Smooth muscle cell (in vitro differentiated cells): ENCODE data around the gene MYH7B. TPM values are rescaled to one million over a fixed set of nuclear protein-coding genes. Genes with fewer than 3 reads are reported as not detected.

ENCODE experiments used
- DNase-seq: peaks from one replicate; lab custom pipeline; 2025; ENCODE audit not compliant: unreplicated experiment; lab: John Stamatoyannopoulos, UW
- H2AFZ ChIP-seq: fragments of 200-600 bp; sonication (generic); 2 replicates; pipeline ENCODE4 v1.6.0; 2016; ENCODE audit warnings: antibody characterized with exemption, low read depth, mild to moderate bottlenecking
- H3F3A ChIP-seq: fragments of 200-600 bp; sonication (generic); 2 replicates; pipeline ENCODE4 v1.6.0; 2017; ENCODE audit warnings: antibody characterized with exemption, low read depth
- H3K27ac ChIP-seq: fragments of 200-600 bp; sonication (generic); 2 replicates; pipeline ENCODE4 v1.5.1; 2016; ENCODE audit warnings: low read depth, mild to moderate bottlenecking
- H3K27me3 ChIP-seq: fragments of 200-600 bp; sonication (generic); 2 replicates; pipeline ENCODE4 v1.6.1; 2016; ENCODE audit warnings: low read depth, mild to moderate bottlenecking
- H3K36me3 ChIP-seq: fragments of 200-600 bp; sonication (generic); 2 replicates; pipeline ENCODE4 v1.5.1; 2016; ENCODE audit warnings: low read depth
- H3K4me1 ChIP-seq: fragments of 200-600 bp; sonication (generic); 2 replicates; pipeline ENCODE4 v1.5.1; 2016; ENCODE audit warnings: low read depth
- H3K4me2 ChIP-seq: fragments of 200-600 bp; sonication (generic); 2 replicates; pipeline ENCODE4 v1.6.0; 2016; ENCODE audit warnings: mild to moderate bottlenecking
- H3K4me3 ChIP-seq: fragments of 200-600 bp; sonication (generic); 2 replicates; pipeline ENCODE4 v1.5.1; 2016; ENCODE audit warnings: mild to moderate bottlenecking
- H3K79me2 ChIP-seq: fragments of 200-600 bp; sonication (generic); 2 replicates; pipeline ENCODE4 v1.6.0; 2016; ENCODE audit warnings: low read depth, mild to moderate bottlenecking
- H3K9ac ChIP-seq: fragments of 200-600 bp; sonication (generic); 2 replicates; pipeline ENCODE4 v1.6.0; 2016; ENCODE audit warnings: low read depth
- H3K9me3 ChIP-seq: fragments of 200-600 bp; sonication (generic); replicated peaks from 2 replicates; pipeline ENCODE4 v1.5.1; 2016; ENCODE audit warnings: low read depth
- H4K20me1 ChIP-seq: fragments of 200-600 bp; sonication (generic); 2 replicates; pipeline ENCODE4 v1.6.0; 2016; ENCODE audit warnings: low read depth
- CTCF ChIP-seq: fragments of 200-600 bp; sonication (generic); IDR thresholded peaks from 2 replicates; pipeline ENCODE4 v1.5.1; 2017; ENCODE audit warnings: borderline replicate concordance, mild to moderate bottlenecking, antibody characterized with exemption; ENCODE audit not compliant: insufficient read depth, poor library complexity, severe bottlenecking
- WGBS: methylation state at CpG from one replicate; pipeline ENCODE4 v1.1.7; 2016; ENCODE audit warnings: low lambda C conversion rate; 5-methylcytosine and 5-hydroxymethylcytosine counted together
- polyA plus RNA-seq: library from polyadenylated mRNA; unstranded; fragments of >200 nt; fragmentation: Nextera tagmentation; extraction: Ambion mirVana; gene quantifications from 2 replicates; pipeline ENCODE4 v1.2.1, GENCODE V29; 2016
- total RNA-seq: library from RNA; depleted of rRNA; stranded (reverse); fragments of >200 nt; gene quantifications from 2 replicates; pipeline ENCODE4 v1.2.3, GENCODE V29; 2014

MYH7B gene
- total and polyA plus RNA-seq, 2 experiments from 2014 or later, result 0.67 TPM; not detected in 1

DNA sequence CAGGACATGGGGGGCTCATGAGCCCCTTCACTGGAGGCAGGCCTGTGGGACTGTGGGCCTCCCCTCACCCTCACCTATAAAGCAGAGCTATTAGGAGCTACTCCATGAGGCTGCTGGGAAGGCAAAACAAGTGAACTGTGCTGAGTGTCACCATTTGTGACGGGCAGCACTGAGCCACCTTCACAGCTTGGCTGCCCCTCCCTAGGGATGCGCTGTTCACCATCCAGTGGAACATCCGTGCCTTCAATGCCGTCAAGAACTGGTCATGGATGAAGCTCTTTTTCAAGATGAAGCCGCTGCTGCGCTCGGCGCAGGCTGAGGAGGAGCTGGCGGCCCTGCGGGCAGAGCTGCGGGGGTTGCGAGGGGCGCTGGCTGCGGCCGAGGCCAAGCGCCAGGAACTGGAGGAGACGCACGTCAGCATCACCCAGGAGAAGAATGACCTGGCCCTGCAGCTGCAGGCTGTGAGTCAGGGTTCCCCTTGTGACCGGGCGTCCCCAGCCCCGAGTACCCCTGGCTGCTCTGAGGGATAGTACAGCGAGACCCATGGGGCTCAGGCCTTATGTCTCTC, 38.4 kb downstream of the MYH7B start:
- DNase-seq, result no peak
- H3K27me3 ChIP-seq, result no peaks in the 10 kb centered on the region
- no peaks in the 10 kb centered on the region for H3K36me3 ChIP-seq
- no peak overlapping the region for H3K27ac ChIP-seq
- no peak overlapping the region for H2AFZ ChIP-seq
- no peak overlapping the region for H3K4me2 ChIP-seq
- H3K9ac ChIP-seq, result no peak overlapping the region
- H3K4me3 ChIP-seq, result no peak overlapping the region
- H3K79me2 ChIP-seq, result no peaks in the 10 kb centered on the region
- no peaks in the 10 kb centered on the region for H3K4me1 ChIP-seq
- H3F3A ChIP-seq, result no peaks in the 10 kb centered on the region
- H4K20me1 ChIP-seq, result peaks cover 12% of the 10 kb centered on the region
- TF ChIP-seq CTCF, result no peak
- WGBS, result 95% methylated on average over 18 of the region's 22 CpGs
- H3K9me3 ChIP-seq, result no peaks in the 10 kb centered on the region

GRCh38 chr20:34994509-34995131, 39.0 kb downstream of the MYH7B start:
- no peaks in the 10 kb centered on the region for H3K4me1 ChIP-seq
- no peak overlapping the region for H3K4me3 ChIP-seq
- no peak overlapping the region for H3K27ac ChIP-seq
- no peak for DNase-seq
- H4K20me1 ChIP-seq, result peaks cover 12% of the 10 kb centered on the region
- no peaks in the 10 kb centered on the region for H3K36me3 ChIP-seq
- no peak overlapping the region for H3K4me2 ChIP-seq
- no peak overlapping the region for H3K9ac ChIP-seq
- H3K27me3 ChIP-seq, result no peaks in the 10 kb centered on the region
- no peak overlapping the region for H2AFZ ChIP-seq
- 93% methylated on average over 14 of the region's 14 CpGs for WGBS
- no peak for TF ChIP-seq CTCF
- H3F3A ChIP-seq, result no peaks in the 10 kb centered on the region
- no peaks in the 10 kb centered on the region for H3K79me2 ChIP-seq
- no peaks in the 10 kb centered on the region for H3K9me3 ChIP-seq

GRCh38 chr20:34995192-34995591, 39.5 kb downstream of the MYH7B start:
- WGBS, result 92% methylated on average over 9 of the region's 14 CpGs

More at GRCh38 chr20:34995192-34995591, 39.5 kb downstream of the MYH7B start:
- Histone ChIP-seq H3F3A (no peaks in the 10 kb centered on the region), H4K20me1 (peaks cover 12% of the 10 kb centered on the region), H3K9me3 (no peaks in the 10 kb centered on the region), H3K27me3 (no peaks in the 10 kb centered on the region), H3K27ac (no peak overlapping the region), H3K79me2 (no peaks in the 10 kb centered on the region), H3K36me3 (no peaks in the 10 kb centered on the region), H3K4me3 (no peak overlapping the region), H3K4me1 (no peaks in the 10 kb centered on the region), H3K4me2 (no peak overlapping the region), H2AFZ (no peak overlapping the region), H3K9ac (no peak overlapping the region)
- TF ChIP-seq CTCF, result no peak
- DNase-seq, result no peak
